ENCODE results near the gene HIGD2A. TPM values are rescaled to one million over a fixed set of nuclear protein-coding genes. Genes with fewer than 3 reads are reported as not detected.

HIGD2A gene
- total RNA-seq, 1 experiment from 2014 or later: 133 TPM

DNA sequence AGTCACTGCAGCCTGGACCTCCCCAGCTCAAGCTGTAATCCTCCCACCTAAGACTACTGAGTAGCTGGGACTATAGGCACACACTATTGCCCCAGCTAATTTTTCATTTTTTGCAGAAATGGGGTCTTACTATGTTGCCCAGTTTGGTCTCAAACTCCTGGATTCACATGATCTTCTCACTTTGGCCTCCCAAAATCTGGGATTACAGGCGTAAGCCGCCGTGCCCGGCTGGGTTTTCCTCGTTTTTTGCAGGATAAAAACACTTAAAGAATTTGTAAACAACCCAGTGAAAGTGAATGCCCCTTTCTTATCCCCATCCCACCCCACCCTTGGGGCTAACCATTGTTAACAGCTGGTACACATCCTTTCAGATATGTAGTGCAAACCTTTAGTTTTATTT lies 20.0 kb downstream of the HIGD2A start:
- CTCF ChIA-PET: interaction anchor here (0.7 kb wide), 2 partner anchors 38 to 161 kb away, joined by 5 to 6 read pairs; no protein-coding TSS in a partner anchor
- DNase-seq: no peak

DNA sequence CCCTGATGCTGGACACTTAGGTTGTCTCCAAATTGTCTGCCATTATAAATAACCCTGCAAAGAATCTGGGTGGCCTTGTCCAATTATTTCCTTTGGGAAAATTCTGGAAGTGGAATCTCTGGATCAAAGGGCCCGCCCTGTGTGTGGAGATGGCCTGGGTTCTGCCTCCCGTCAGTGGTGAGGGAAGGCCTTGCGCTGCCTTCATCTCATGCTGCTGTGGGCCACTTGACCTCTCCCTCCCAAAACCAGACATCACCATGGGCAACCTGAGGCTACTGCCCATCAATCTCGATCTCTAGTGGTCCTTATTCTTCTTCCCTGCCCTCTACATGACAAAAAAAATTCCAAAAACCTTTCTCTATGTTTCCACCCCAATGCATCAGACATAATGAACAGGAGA lies 21.2 kb downstream of the HIGD2A start:
- H3K36me3 ChIP-seq (ENCODE audit: low read depth): peaks cover 13% of the 10 kb centered on the region; the same call in 1 of the 2 replicates
- H3F3A ChIP-seq (ENCODE audit: insufficient read depth, low read depth): peaks cover 35% of the 10 kb centered on the region; the same call in 1 of the 2 replicates
- H3K4me2 ChIP-seq: no peak overlapping the region
- H3K9me2 ChIP-seq (ENCODE audit: insufficient read depth): no peaks in the 10 kb centered on the region
- peak in 1 of 2 experiments; percentile 17 for DNase-seq
- no peaks in the 10 kb centered on the region for H3K27me3 ChIP-seq (ENCODE audit: insufficient read depth, low read depth)
- H4K20me1 ChIP-seq (ENCODE audit: insufficient read depth): peaks cover 41% of the 10 kb centered on the region
- H3K4me1 ChIP-seq (replicated peaks; ENCODE audit: insufficient read depth): peaks cover 43% of the 10 kb centered on the region
- TF ChIP-seq, protein P1, sequence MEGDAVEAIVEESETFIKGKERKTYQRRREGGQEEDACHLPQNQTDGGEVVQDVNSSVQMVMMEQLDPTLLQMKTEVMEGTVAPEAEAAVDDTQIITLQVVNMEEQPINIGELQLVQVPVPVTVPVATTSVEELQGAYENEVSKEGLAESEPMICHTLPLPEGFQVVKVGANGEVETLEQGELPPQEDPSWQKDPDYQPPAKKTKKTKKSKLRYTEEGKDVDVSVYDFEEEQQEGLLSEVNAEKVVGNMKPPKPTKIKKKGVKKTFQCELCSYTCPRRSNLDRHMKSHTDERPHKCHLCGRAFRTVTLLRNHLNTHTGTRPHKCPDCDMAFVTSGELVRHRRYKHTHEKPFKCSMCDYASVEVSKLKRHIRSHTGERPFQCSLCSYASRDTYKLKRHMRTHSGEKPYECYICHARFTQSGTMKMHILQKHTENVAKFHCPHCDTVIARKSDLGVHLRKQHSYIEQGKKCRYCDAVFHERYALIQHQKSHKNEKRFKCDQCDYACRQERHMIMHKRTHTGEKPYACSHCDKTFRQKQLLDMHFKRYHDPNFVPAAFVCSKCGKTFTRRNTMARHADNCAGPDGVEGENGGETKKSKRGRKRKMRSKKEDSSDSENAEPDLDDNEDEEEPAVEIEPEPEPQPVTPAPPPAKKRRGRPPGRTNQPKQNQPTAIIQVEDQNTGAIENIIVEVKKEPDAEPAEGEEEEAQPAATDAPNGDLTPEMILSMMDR (conservative IDR thresholded peaks at IDR 0.05): no peak
- TF ChIP-seq EZH2 (IDR thresholded peaks at IDR 0.05; ENCODE audit: low read depth): no peak
- H3K27ac ChIP-seq: no peak overlapping the region
- no peak overlapping the region for H2AFZ ChIP-seq
- CTCF ChIA-PET: no interaction called here
- BruUV-seq (replicated peaks): no TSS peak
- POLR2A ChIA-PET (ENCODE audit: unreplicated experiment): no interaction called here
- intact Hi-C loops (cut with micrococcal nuclease; ENCODE audit: unreplicated experiment): loop anchor here (1.0 kb wide), 1 partner anchor 20 kb away; no protein-coding TSS in a partner anchor
- no peaks in the 10 kb centered on the region for H3K9me3 ChIP-seq (ENCODE audit: insufficient read depth, low read depth)
- H3K4me3 ChIP-seq: no peak overlapping the region
- H3K79me2 ChIP-seq (ENCODE audit: low read depth): peaks cover 46% of the 10 kb centered on the region

More for the DNA sequence above, 20.0 kb downstream of the HIGD2A start:
- peaks cover 34% of the 10 kb centered on the region for H3K79me2 ChIP-seq (ENCODE audit: low read depth)
- POLR2A ChIA-PET (ENCODE audit: unreplicated experiment): no interaction called here
- BruUV-seq (replicated peaks): no TSS peak
- no peaks in the 10 kb centered on the region for H3K27me3 ChIP-seq (ENCODE audit: insufficient read depth, low read depth)
- H3K27ac ChIP-seq: no peak overlapping the region
- peaks cover 13% of the 10 kb centered on the region; the same call in 1 of the 2 replicates for H3K36me3 ChIP-seq (ENCODE audit: low read depth)
- H3K4me2 ChIP-seq: no peak overlapping the region
- H3K4me1 ChIP-seq (replicated peaks; ENCODE audit: insufficient read depth): peaks cover 41% of the 10 kb centered on the region
- peaks cover 35% of the 10 kb centered on the region for H4K20me1 ChIP-seq (ENCODE audit: insufficient read depth)
- no peaks in the 10 kb centered on the region for H3K9me2 ChIP-seq (ENCODE audit: insufficient read depth)
- H3K4me3 ChIP-seq: no peak overlapping the region
- H3K9me3 ChIP-seq (ENCODE audit: insufficient read depth, low read depth): no peaks in the 10 kb centered on the region
- intact Hi-C loops (cut with micrococcal nuclease; ENCODE audit: unreplicated experiment): no loop called here
- H2AFZ ChIP-seq: no peak overlapping the region
- H3F3A ChIP-seq (ENCODE audit: insufficient read depth, low read depth): peaks cover 31% of the 10 kb centered on the region; the same call in 1 of the 2 replicates
- TF ChIP-seq, protein P1 (conservative IDR thresholded peaks at IDR 0.05): no peak
- no peak for TF ChIP-seq EZH2 (IDR thresholded peaks at IDR 0.05; ENCODE audit: low read depth)

DNA sequence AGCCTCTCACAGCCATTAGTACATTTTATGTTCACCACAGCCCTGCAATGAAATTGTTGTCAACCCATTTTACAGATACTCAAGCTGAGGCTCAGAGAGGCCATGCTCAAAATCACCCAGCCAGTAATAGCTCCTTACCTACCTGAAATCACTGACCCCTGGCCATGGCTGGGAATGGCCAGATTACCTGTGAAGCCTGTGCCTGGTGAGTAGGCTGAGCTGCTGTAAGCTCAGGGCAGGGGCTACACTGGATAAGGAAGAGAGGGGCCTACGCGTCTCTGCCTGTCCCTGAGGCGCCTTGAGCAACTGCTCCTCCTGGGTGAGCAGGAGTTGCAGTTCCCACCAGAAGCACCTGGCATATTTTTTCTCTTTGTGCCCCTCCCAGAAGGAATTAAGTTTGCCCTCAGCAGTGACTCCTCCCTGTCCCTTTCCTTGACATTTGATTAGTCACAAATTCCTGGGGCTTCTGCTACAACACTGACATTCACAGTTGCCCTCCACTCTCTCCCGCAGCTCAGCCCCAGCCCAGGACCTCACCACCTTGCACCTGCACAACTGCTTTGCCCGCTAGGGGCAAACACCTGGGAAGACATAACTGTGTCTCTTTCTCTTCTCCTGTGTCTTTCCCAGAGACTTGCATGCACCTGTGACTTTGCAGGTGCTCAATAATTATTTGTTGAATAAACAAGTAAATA lies 22.1 kb downstream of the HIGD2A start:
- intact Hi-C loops (cut with micrococcal nuclease; ENCODE audit: unreplicated experiment): loop anchor here (1.0 kb wide), 1 partner anchor 21 kb away; no protein-coding TSS in a partner anchor
- Histone ChIP-seq H4K20me1 (ENCODE audit: insufficient read depth) (peaks cover 45% of the 10 kb centered on the region), H3K9me2 (ENCODE audit: insufficient read depth) (no peaks in the 10 kb centered on the region), H3K27ac (peak overlapping the region; percentile 40; the same call in 1 of the 2 replicates), H3K27me3 (ENCODE audit: insufficient read depth, low read depth) (no peaks in the 10 kb centered on the region), H3K4me2 (peak overlapping the region; percentile 55), H3K4me1 (replicated peaks; ENCODE audit: insufficient read depth) (peaks cover 51% of the 10 kb centered on the region), H3K36me3 (ENCODE audit: low read depth) (peaks cover 13% of the 10 kb centered on the region; the same call in 1 of the 2 replicates), H3F3A (ENCODE audit: insufficient read depth, low read depth) (peaks cover 44% of the 10 kb centered on the region; the same call in 1 of the 2 replicates), H3K79me2 (ENCODE audit: low read depth) (peaks cover 54% of the 10 kb centered on the region), H2AFZ (no peak overlapping the region), H3K9me3 (ENCODE audit: insufficient read depth, low read depth) (no peaks in the 10 kb centered on the region), H3K4me3 (peak overlapping the region; percentile 23; the same call in 1 of the 2 replicates)
- peak; percentile 81 to 87 for DNase-seq
- no TSS peak for BruUV-seq (replicated peaks)
- TF ChIP-seq, protein P1 (conservative IDR thresholded peaks at IDR 0.05): peak; percentile 52; the same call in 1 of the 2 replicates
- TF ChIP-seq EZH2 (IDR thresholded peaks at IDR 0.05; ENCODE audit: low read depth): no peak
- POLR2A ChIA-PET (ENCODE audit: unreplicated experiment): no interaction called here
- CTCF ChIA-PET: interaction anchor here (0.5 to 1.0 kb wide), 3 partner anchors 10 to 688 kb away, joined by 3 to 5 read pairs (median 3); no protein-coding TSS in a partner anchor
